Common myeloid progenitor, CD34-positive (primary cell): ENCODE data around the gene ADRM1.

Experiments
- CTCF ChIA-PET: fragments of 350-600 bp; sonication (Branson Sonifier 250); formaldehyde crosslinking; loops from one replicate; lab custom pipeline; 2021; ENCODE audit warnings: antibody characterized with exemption; lab: Charles Lee
- POLR2A ChIA-PET: fragments of 350-600 bp; sonication (Branson Sonifier 250); formaldehyde crosslinking; loops from one replicate; lab custom pipeline; 2021; ENCODE audit warnings: antibody characterized with exemption; lab: Charles Lee
- DNase-seq, 3 donors: peaks; one replicate each; pipeline versions ENCODE4 v3.0.0 to v3.0.0-alpha.2; 2013
- H3K27ac ChIP-seq, 2 experiments: 1 replicate in 1 of 2; 2 replicates in 1 of 2; pipeline ENCODE4 v1.7.0; 2013; ENCODE audit warnings: inconsistent platforms in 2 of 2, low read length in 2 of 2, mild to moderate bottlenecking in 2 of 2, low read depth in 1 of 2, moderate library complexity in 1 of 2; ENCODE audit not compliant: severe bottlenecking in 2 of 2, insufficient read depth in 1 of 2, poor library complexity in 1 of 2
- H3K27me3 ChIP-seq, 5 experiments: replicated peaks in 2 of 5; 1 replicate in 3 of 5; 2 replicates in 2 of 5; pipeline versions ENCODE4 v1.6.1 to v1.7.0; 2013; ENCODE audit warnings: low read length in 4 of 5, mild to moderate bottlenecking in 2 of 5, moderate library complexity in 2 of 5, inconsistent platforms in 1 of 5; ENCODE audit not compliant: insufficient read depth in 5 of 5, control insufficient read depth in 4 of 5
- H3K36me3 ChIP-seq, 4 experiments: 1 replicate in 2 of 4; 2 replicates in 2 of 4; pipeline versions ENCODE4 v1.6.1 to v1.7.0; 2013; ENCODE audit warnings: low read length in 3 of 4, control low read depth in 1 of 4, mild to moderate bottlenecking in 1 of 4; ENCODE audit not compliant: control insufficient read depth in 4 of 4, insufficient read depth in 4 of 4
- H3K4me1 ChIP-seq, 4 experiments: 1 replicate in 3 of 4; 2 replicates in 1 of 4; pipeline versions ENCODE4 v1.6.1 to v1.7.1; 2013; ENCODE audit warnings: low read length in 3 of 4, mild to moderate bottlenecking in 3 of 4, control low read depth in 1 of 4, inconsistent platforms in 1 of 4, moderate library complexity in 1 of 4; ENCODE audit not compliant: control insufficient read depth in 4 of 4, insufficient read depth in 4 of 4; ENCODE audit errors: control extremely low read depth in 1 of 4
- H3K4me3 ChIP-seq, 7 experiments: 1 replicate in 4 of 7; 2 replicates in 3 of 7; pipeline versions ENCODE4 v1.5.1 to v1.7.0; 2013; ENCODE audit warnings: mild to moderate bottlenecking in 7 of 7, low read length in 6 of 7, moderate library complexity in 6 of 7, inconsistent platforms in 2 of 7, low read depth in 2 of 7, control low read depth in 1 of 7; ENCODE audit not compliant: insufficient read depth in 4 of 7, control insufficient read depth in 1 of 7; ENCODE audit errors: extremely low read depth in 1 of 7
- H3K9me3 ChIP-seq, 5 experiments: 1 replicate in 4 of 5; 2 replicates in 1 of 5; pipeline versions ENCODE4 v1.6.1 to v1.7.1; 2013; ENCODE audit warnings: low read length in 4 of 5, mild to moderate bottlenecking in 2 of 5, inconsistent platforms in 1 of 5, low read depth in 1 of 5, moderate library complexity in 1 of 5; ENCODE audit not compliant: control insufficient read depth in 4 of 5, insufficient read depth in 2 of 5; ENCODE audit errors: control extremely low read depth in 1 of 5
- WGBS: methylation state at CpG from one replicate; pipeline ENCODE4 v1.1.5; 2013; ENCODE audit not compliant: insufficient coverage; 5-methylcytosine and 5-hydroxymethylcytosine counted together

ADRM1 gene

DNA sequence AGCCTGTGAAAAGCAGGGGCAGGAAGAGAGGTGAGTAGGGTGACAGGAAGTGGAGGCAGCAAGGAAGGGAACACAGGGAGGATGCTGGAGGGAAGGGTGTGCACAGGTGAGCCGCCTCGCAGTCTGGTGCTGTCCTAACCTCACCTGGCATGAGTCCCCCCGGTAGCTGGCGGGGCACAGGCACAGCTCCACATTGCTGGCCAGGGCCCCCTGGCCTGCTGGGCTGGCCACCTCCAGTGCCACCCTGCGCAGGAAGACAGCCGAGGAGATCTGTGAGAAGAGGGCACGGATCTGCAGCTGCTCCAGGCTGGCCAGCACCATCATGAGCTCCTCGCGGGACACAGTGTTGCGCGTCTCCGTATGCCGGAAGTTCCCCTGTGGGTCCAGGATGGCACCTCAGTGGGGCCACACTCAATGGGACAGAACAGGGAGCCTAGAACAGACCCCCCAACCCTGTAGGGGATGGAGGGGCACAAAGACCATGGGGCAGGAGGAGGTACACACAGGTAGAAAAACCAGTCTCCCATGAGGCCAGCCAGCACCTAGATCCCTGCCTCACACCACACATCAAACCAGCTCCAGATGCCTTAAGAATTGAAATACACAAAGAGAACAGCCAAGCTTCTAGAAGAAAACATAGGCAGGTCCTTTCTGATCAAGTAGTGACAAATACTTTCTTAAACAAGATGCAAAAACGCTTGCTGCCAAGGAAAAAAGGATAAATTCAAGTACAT is 22.5 kb downstream of the ADRM1 start:
- Histone ChIP-seq H3K27ac (no peak overlapping the region), H3K36me3 (no peaks in the 10 kb centered on the region), H3K9me3 (peaks cover 0 to 2% (median 0%) of the 10 kb centered on the region in 5 experiments), H3K4me3 (no peak overlapping the region), H3K4me1 (no peaks in the 10 kb centered on the region), H3K27me3 (no peaks in the 10 kb centered on the region)
- CTCF ChIA-PET = interaction anchor here (1.2 kb wide), 1 partner anchor 20 kb away, joined by 3 read pairs; no protein-coding TSS in a partner anchor
- POLR2A ChIA-PET = no interaction called here
- no peak for DNase-seq
- 97% methylated on average over 9 of the region's 14 CpGs for WGBS

DNA sequence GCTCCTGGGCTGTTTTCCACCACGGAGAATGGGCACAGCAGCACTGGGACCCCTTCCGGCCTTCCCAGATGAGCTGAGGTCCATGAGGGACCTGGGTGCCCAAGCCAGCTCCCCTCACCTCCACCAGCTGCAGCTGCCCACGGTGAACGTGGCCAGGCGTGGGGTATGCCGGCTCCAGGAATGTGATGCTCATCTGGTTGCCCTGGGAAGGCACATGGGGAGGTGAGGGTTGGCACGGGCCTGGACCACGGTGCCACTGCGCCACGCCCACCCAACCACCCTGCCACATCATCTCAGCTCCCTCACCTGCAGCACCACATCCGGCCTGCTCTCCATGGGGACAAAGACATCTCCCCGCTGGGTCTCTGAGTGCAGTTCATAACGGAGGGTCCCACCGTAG is 23.8 kb downstream of the ADRM1 start:
- H3K27ac ChIP-seq = no peak overlapping the region
- CTCF ChIA-PET = interaction anchor here (0.6 kb wide), 1 partner anchor 593 kb away, joined by 3 read pairs; no protein-coding TSS in a partner anchor

DNA sequence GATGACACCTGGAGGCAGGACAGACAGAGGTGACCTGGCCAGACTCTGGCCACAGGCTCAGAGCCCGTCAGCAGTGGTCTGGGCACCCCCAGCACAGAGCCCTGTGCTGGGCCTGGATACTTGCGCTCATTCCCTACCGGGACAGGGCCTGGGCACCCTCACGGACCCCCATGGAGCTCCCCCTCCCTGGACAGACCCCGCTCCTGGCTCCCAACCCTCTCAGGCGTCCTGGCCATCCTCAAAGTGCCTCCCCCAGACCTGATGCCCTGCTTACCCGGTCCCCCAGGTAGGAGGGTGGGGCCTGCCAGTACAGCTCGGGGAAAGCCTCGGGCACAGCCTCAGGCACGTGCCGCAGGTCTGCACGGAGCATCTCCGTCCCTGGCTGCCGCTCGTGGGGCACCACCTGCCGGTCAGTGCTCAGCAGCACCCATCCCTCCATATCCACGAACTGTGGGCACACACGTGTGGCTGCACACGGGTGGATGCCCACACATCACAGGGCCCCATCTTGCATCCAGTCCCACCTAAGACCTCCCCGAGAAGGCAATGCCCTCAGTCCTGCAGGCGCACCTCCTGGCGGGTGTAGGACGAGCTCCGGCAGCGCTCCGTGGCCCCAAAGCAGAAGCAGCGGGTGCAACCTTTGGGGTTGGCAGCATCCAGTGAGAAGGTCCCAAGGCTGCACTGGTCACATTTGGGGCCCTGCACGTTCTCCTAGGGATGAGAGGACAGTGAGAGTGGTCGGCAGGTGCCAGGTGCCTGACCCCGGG is 24.3 kb downstream of the ADRM1 start:
- H3K4me3 ChIP-seq = no peak overlapping the region
- CTCF ChIA-PET = no interaction called here
- peaks cover 0 to 2% (median 0%) of the 10 kb centered on the region in 5 experiments for H3K9me3 ChIP-seq
- 86% methylated on average over 22 of the region's 30 CpGs for WGBS
- no peak for DNase-seq
- H3K27ac ChIP-seq = no peak overlapping the region
- H3K36me3 ChIP-seq = no peaks in the 10 kb centered on the region
- POLR2A ChIA-PET = no interaction called here
- no peaks in the 10 kb centered on the region for H3K27me3 ChIP-seq
- H3K4me1 ChIP-seq = no peaks in the 10 kb centered on the region

More for the DNA sequence above, 23.8 kb downstream of the ADRM1 start:
- over 99% methylated on average over 9 of the region's 14 CpGs for WGBS
- Histone ChIP-seq H3K36me3 (no peaks in the 10 kb centered on the region), H3K9me3 (peaks cover 0 to 2% (median 0%) of the 10 kb centered on the region in 5 experiments), H3K4me1 (no peaks in the 10 kb centered on the region), H3K4me3 (no peak overlapping the region), H3K27me3 (no peaks in the 10 kb centered on the region)
- no peak for DNase-seq
- POLR2A ChIA-PET = no interaction called here

DNA sequence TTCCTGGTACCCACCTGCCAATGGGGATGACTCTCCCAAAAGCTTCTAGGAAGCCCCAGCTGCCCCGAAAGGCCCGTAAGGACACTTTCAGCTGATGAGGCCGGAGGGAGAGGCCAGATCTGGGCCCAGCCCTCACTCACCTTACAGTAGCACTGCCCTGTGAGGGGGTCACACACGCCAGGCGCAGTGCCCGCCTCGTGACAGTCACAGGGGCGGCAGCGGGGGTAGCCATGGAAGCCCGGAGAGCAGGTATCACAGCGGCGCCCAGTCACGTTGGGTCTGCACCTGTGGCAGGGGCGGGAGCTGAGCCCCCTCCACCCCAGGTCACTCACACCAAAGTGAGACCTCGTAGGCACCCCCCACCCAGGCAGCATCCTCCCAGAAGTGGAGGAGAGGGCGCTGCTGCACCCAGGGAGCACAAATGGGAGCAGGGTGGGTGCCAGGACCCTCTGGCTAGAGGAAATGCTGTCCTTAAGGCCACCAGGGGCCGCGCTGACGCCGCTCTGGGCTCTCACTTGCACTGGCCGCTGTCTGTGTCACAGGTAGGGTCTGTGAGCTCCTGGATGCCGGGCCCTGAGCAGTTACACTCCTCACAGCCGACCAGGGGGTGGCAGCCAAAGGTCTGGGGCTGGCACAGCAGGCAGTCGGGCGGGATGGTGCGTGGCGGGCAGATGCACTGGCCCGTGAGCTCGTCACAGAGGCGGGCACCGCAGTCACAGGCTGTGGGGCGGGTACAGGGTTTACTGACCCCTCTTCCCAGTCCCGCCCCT is 25.1 kb downstream of the ADRM1 start:
- no peak for DNase-seq
- H3K9me3 ChIP-seq = peaks cover 0 to 2% (median 0%) of the 10 kb centered on the region in 5 experiments
- H3K27me3 ChIP-seq = no peaks in the 10 kb centered on the region
- no peaks in the 10 kb centered on the region for H3K4me1 ChIP-seq
- H3K27ac ChIP-seq = no peak overlapping the region
- no peak overlapping the region for H3K4me3 ChIP-seq
- WGBS = 89% methylated on average over 17 of the region's 33 CpGs
- POLR2A ChIA-PET = no interaction called here
- CTCF ChIA-PET = no interaction called here
- H3K36me3 ChIP-seq = no peaks in the 10 kb centered on the region

DNA sequence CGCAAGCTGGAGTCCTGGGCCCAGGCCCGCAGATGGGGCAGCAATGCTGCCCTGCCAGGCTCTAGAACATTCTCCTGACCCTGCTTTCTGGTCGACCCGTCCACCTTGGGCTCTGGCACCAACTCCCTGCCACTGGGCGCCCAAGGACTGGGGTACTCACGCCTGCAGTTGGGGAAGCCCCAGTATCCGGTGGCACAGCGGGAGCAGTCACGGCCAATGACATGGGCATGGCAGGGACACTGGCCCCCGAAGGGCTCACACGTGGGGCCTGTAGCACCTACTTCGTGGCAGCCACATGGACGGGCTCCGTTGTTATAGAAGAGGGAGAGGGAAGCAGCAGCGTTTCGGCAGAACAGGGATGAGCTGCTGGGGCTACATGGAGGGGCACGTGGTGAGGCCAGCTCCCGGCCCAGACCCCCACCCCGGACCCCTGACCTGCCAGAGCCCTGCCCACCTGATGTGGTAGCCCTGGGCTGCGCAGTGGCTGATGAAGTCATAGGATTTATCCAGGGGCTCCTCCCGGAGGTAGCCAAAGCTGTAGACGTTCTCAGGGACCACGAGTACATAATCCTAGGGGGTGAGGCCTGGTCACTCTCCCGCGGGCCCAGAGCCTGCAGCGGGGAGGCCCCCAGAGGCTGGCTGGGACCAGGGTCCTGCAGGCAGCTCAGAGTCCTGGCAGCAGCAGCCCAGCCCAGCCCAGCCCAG is 26.0 kb downstream of the ADRM1 start:
- WGBS = 98% methylated on average over 25 of the region's 26 CpGs
- H3K9me3 ChIP-seq = peaks cover 0 to 2% (median 0%) of the 10 kb centered on the region in 5 experiments
- DNase-seq = no peak
- no peaks in the 10 kb centered on the region for H3K27me3 ChIP-seq
- ChIA-PET CTCF (interaction anchor here (0.8 kb wide), 1 partner anchor 27 kb away, joined by 3 read pairs; no protein-coding TSS in a partner anchor), POLR2A (no interaction called here)
- no peaks in the 10 kb centered on the region for H3K4me1 ChIP-seq
- H3K36me3 ChIP-seq = no peaks in the 10 kb centered on the region
- no peak overlapping the region for H3K4me3 ChIP-seq
- no peak overlapping the region for H3K27ac ChIP-seq

DNA sequence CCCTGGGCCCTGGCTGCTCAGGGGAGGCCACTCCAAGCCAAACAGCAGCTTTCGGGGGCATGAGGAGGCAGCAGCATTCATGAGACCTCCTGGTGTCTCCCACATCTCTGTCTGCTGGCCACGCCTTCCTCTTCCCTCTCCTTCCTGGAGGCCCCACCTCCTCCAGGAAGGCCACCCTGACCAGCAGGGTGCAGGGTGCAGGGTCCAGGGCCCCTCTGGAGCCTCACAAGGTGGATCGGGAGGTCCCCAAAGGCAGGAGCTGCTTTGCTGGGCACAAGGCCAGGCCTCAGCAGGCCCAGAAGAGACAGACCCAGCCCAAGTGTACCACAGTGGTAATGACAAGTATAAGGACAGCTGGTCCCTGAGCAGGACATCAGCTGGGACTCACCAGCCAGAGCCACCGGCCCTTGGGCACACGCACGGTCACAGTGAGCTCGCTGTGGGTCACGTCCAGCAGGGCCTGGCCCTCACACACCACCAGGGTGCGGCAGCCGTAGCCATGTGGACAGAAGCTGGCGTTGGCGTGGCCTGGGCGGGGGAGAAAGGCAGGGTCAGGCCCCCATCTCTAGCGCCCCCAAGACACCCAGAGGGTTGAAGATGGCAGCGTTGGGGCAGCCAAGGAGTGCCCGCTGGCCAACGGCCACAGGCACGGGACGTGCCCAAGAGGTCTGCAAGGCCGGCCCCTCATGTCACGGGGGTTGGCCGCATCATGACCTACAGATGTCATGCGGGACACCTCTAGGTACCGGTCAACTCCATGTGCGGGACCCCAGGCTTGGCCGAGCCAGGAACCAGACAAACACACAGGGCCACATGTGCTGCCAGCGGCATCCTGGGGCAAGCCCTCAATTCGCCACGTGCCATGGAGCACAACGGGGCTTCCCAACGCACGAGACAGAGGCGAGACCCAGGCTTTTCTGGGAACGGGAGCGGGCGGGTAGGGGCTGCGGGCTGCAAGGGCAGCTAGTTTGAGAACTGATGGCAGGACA is 26.9 kb downstream of the ADRM1 start:
- no peak overlapping the region for H3K27ac ChIP-seq
- no peaks in the 10 kb centered on the region for H3K36me3 ChIP-seq
- POLR2A ChIA-PET = no interaction called here
- no peak for DNase-seq
- H3K4me1 ChIP-seq = no peaks in the 10 kb centered on the region
- CTCF ChIA-PET = interaction anchor here (0.8 kb wide), 1 partner anchor 27 kb away, joined by 3 read pairs; no protein-coding TSS in a partner anchor
- H3K4me3 ChIP-seq = no peak overlapping the region
- WGBS = 98% methylated on average over 35 of the region's 37 CpGs
- H3K9me3 ChIP-seq = peaks cover 0 to 2% (median 0%) of the 10 kb centered on the region in 5 experiments
- H3K27me3 ChIP-seq = no peaks in the 10 kb centered on the region
